KMS-11 (cell line): ENCODE measurements around the gene EIF4H.

Experiments used
- H2AFZ ChIP-seq: fragments of 200-600 bp; sonication (generic); 2 replicates; pipeline ENCODE4 v1.6.1; 2016; ENCODE audit warnings: antibody characterized with exemption, mixed run types, low read depth
- H3K27ac ChIP-seq: fragments of 200-600 bp; sonication (generic); 2 replicates; pipeline ENCODE4 v1.6.1; 2016; ENCODE audit warnings: mild to moderate bottlenecking, mixed run types
- H3K27me3 ChIP-seq: fragments of 200-600 bp; sonication (generic); 2 replicates; pipeline ENCODE4 v1.6.1; 2017; ENCODE audit warnings: mild to moderate bottlenecking, low read depth, mixed run types, moderate library complexity; ENCODE audit not compliant: insufficient read depth
- H3K36me3 ChIP-seq: fragments of 200-600 bp; sonication (generic); 2 replicates; pipeline ENCODE4 v1.6.1; 2017; ENCODE audit warnings: mild to moderate bottlenecking, mixed run types; ENCODE audit not compliant: insufficient read depth
- H3K4me1 ChIP-seq: fragments of 200-600 bp; sonication (generic); 2 replicates; pipeline ENCODE4 v1.6.1; 2016; ENCODE audit warnings: mild to moderate bottlenecking, low read depth, mixed run types; ENCODE audit not compliant: poor library complexity, severe bottlenecking
- H3K4me2 ChIP-seq: fragments of 200-600 bp; sonication (generic); 2 replicates; pipeline ENCODE4 v1.7.0; 2016; ENCODE audit warnings: mild to moderate bottlenecking, mixed run types
- H3K4me3 ChIP-seq: fragments of 200-600 bp; sonication (generic); IDR thresholded peaks from 2 replicates; pipeline ENCODE4 v1.6.1; 2017; ENCODE audit warnings: low read depth, low read length, mixed read lengths; ENCODE audit not compliant: insufficient read depth
- H3K79me2 ChIP-seq: fragments of 200-600 bp; sonication (generic); 2 replicates; pipeline ENCODE4 v1.6.1; 2016; ENCODE audit warnings: low read depth, mixed run types; ENCODE audit not compliant: insufficient read depth
- H3K9ac ChIP-seq: fragments of 200-600 bp; sonication (generic); 2 replicates; pipeline ENCODE4 v1.6.1; 2016; ENCODE audit warnings: mild to moderate bottlenecking, mixed run types
- H4K20me1 ChIP-seq: fragments of 200-600 bp; sonication (generic); 2 replicates; pipeline ENCODE4 v1.6.1; 2016; ENCODE audit warnings: mild to moderate bottlenecking, mixed run types; ENCODE audit not compliant: insufficient read depth
- CTCF ChIP-seq: fragments of 200-600 bp; sonication (generic); conservative IDR thresholded peaks from 2 replicates; pipeline ENCODE4 v1.6.1; 2017; ENCODE audit warnings: low read depth, mild to moderate bottlenecking, antibody characterized with exemption, low read length, moderate library complexity, mixed read lengths

The EIF4H gene

GRCh38 chr7:74190259-74190658, 16.1 kb downstream of the EIF4H start:
- H3K36me3 ChIP-seq, result peaks cover 28% of the 10 kb centered on the region; the same call in 1 of the 2 replicates
- H3K79me2 ChIP-seq, result peaks cover 42% of the 10 kb centered on the region
- H3K4me2 ChIP-seq, result no peak overlapping the region
- peaks cover 36% of the 10 kb centered on the region for H4K20me1 ChIP-seq
- H2AFZ ChIP-seq, result no peak overlapping the region
- no peak overlapping the region for H3K9ac ChIP-seq
- TF ChIP-seq CTCF, result no peak
- no peaks in the 10 kb centered on the region for H3K27me3 ChIP-seq
- H3K27ac ChIP-seq, result no peak overlapping the region
- H3K4me1 ChIP-seq, result no peaks in the 10 kb centered on the region
- H3K4me3 ChIP-seq, result no peak overlapping the region

DNA sequence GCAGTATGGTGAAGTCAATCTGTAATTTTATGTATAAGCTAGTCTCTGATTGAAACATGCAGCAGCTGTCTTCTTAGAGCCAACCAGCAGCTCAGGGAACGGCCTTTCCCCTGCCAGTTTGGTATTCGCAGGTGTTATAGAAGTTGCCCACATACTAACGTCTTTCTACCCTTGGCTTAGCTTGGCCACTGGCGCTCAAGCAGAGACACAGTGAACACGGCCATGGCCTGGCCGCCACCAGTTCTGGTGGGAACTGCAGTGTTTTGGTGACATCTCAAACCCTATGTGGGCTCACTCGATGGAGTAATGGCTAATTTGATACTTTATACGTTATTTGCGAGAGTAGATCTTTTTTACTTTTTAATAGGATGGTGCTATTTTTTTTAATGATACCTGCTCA, 17.1 kb downstream of the EIF4H start:
- H3K4me2 ChIP-seq, result no peak overlapping the region
- H3K4me3 ChIP-seq, result no peak overlapping the region
- H3K27me3 ChIP-seq, result no peaks in the 10 kb centered on the region
- no peak overlapping the region for H3K9ac ChIP-seq
- peaks cover 26% of the 10 kb centered on the region for H4K20me1 ChIP-seq
- H3K4me1 ChIP-seq, result no peaks in the 10 kb centered on the region
- H2AFZ ChIP-seq, result no peak overlapping the region
- H3K79me2 ChIP-seq, result peaks cover 32% of the 10 kb centered on the region
- peaks cover 28% of the 10 kb centered on the region; the same call in 1 of the 2 replicates for H3K36me3 ChIP-seq
- no peak for TF ChIP-seq CTCF
- H3K27ac ChIP-seq, result no peak overlapping the region

GRCh38 chr7:74193054-74193453, 18.9 kb downstream of the EIF4H start:
- Histone ChIP-seq H3K4me2 (no peak overlapping the region), H3K27ac (no peak overlapping the region), H3K36me3 (peaks cover 28% of the 10 kb centered on the region; the same call in 1 of the 2 replicates), H4K20me1 (peaks cover 9% of the 10 kb centered on the region), H3K27me3 (no peaks in the 10 kb centered on the region), H2AFZ (no peak overlapping the region), H3K9ac (no peak overlapping the region), H3K4me1 (no peaks in the 10 kb centered on the region), H3K4me3 (no peak overlapping the region), H3K79me2 (peaks cover 14% of the 10 kb centered on the region; the same call in 1 of the 2 replicates)
- TF ChIP-seq CTCF, result no peak

GRCh38 chr7:74193913-74194312, 19.8 kb downstream of the EIF4H start:
- TF ChIP-seq CTCF, result no peak
- Histone ChIP-seq H3K4me1 (no peaks in the 10 kb centered on the region), H4K20me1 (0 out of 2 replicates have a peak, but pooled peaks cover 4% of the 10 kb centered on the region), H3K79me2 (peaks cover 8% of the 10 kb centered on the region; the same call in 1 of the 2 replicates), H3K4me2 (no peak overlapping the region), H3K27ac (no peak overlapping the region), H3K4me3 (no peak overlapping the region), H3K36me3 (peaks cover 24% of the 10 kb centered on the region; the same call in 1 of the 2 replicates), H3K9ac (no peak overlapping the region), H2AFZ (no peak overlapping the region), H3K27me3 (no peaks in the 10 kb centered on the region)
